NCI-H1417 treated with DMSO at 0.1 percent for 48 hours (cell line): ENCODE data around the gene ZNF778.
"Not testable (repeated sequence)": the region's sequence is repeated elsewhere in the genome, so short reads cannot be mapped to it uniquely, and the experiment has no call there.

Source experiments
- DNase-seq: peaks from one replicate; lab custom pipeline; 2025; lab: John Stamatoyannopoulos, UW

ZNF778 gene

DNA sequence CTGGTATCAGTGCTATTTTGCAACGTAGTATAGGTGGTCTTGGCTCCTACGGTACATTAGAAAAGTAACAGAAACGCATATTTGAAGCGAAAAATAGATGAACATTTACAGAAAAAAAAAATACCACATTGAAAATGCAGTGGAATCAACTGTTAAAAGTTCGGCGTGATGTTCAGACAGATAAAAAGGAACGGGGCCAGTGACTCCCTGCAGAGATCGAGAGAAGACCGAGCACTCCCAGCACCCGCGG, 440 bp upstream of the ZNF778 start:
- no peak for DNase-seq

DNA sequence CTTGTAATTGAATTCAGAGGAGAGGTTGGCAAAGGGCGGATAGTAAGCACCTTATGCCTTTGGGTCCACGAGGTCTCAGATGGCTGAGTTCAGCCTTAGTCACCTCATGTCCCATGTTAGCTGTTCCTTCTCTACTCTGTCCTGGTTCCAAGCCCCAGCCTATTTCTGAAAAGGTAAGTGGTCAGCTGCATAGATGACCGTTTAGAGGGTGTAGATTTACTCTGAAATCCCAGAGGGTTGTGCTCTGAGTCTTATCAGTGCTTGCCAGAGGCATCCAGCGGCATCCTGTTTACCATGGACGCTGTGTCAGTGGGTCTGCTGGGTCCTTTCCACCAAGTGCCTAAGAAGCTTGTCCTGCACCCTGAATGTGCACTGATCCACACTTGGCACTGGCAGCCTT, 1.9 kb downstream of the ZNF778 start:
- DNase-seq = no peak

DNA sequence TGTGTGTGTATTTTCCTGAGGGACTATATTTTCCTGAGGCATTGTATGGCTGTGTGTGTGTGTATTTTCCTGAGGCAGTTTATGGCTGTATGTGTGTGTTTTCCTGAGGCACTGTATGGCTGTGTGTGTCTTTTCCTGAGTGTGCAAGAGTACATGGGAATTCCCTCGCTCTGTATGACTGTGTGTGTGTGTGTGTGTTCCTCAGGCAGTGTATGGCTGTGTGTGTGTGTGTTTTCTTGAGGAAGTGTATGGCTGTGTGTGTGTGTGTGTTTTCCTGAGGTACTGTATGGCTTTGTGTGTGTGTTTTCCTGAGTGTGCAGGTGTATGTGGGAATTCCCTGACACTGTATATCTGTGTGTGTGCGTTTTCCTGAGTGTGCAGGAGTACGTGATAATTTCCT, 4.1 kb downstream of the ZNF778 start:
- no peak for DNase-seq

DNA sequence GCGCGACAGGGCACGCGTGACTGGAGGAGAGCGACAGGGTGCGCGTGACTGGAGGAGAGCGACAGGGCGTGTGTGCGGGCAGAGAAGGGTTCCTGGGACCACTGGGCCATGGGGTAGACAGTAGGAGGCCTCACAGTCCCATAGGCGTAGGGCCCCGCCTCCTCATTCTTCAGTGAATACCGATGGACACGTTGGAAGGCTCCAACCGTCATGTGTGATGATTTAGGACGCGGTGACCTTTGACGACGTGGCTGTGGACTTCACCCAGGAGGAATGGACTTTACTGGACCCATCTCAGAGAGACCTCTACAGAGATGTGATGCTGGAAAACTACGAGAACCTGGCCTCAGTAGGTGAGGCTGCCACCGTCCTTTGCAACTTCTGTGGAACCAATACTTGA, 5.4 kb downstream of the ZNF778 start:
- DNase-seq = no peak

DNA sequence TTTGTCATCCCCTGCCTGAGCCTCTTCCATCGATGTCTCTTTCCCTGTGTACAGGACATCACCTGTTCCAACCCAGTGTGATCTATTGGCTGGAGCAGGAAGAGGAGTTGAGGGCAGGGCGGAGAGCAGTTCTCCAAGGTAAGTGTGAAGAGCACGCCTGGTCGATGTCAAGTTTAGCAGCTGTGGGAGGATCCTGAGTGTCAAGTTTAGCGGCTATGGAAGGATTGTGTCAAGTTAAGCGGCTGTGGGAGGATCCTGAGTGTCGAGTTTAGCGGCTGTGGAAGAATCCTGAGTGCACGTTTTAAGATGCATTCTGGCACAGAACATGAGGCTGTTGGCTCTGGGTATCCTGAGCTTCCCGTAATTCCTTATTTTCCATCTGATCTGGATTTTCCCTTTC, 7.2 kb downstream of the ZNF778 start:
- no peak for DNase-seq

DNA sequence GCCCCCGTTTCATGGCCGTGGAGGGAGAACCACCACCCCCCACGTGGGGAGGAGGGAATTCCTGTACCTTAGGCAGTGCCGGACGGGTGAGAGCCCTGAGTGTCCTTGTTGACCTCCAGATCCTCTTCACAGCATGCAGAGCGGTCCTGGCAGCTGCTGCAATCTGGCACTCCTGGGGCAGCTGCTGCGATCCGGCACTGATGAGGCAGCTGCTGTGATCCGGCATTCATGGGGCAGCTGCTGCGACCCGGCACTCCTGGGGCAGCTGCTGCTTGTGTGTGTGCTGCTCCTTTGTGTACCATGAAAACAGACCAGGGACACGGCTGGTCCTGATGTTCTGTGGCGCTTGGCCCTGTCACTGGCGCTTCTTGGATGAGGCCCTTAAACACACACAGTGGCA, 12.8 kb downstream of the ZNF778 start:
- no peak for DNase-seq

DNA sequence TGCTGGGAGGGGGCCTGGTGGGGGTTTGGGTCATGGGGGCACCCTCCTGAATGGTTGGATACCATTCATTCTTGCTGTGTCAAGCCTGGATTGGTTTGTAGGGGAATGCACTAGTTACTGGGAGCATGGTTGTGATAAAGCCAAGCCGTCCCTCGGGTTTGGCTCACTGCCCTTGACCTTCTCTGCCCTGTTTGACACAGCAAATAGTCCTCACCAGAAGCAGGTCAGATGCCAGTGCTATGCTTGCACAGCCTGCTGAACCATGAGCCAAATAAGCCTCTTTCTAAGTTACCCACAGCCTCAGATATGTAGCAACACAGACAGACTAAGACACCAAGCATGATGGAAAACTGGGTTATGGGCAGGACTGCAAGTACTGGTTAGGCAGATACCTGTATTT, 14.6 kb downstream of the ZNF778 start:
- no peak for DNase-seq

DNA sequence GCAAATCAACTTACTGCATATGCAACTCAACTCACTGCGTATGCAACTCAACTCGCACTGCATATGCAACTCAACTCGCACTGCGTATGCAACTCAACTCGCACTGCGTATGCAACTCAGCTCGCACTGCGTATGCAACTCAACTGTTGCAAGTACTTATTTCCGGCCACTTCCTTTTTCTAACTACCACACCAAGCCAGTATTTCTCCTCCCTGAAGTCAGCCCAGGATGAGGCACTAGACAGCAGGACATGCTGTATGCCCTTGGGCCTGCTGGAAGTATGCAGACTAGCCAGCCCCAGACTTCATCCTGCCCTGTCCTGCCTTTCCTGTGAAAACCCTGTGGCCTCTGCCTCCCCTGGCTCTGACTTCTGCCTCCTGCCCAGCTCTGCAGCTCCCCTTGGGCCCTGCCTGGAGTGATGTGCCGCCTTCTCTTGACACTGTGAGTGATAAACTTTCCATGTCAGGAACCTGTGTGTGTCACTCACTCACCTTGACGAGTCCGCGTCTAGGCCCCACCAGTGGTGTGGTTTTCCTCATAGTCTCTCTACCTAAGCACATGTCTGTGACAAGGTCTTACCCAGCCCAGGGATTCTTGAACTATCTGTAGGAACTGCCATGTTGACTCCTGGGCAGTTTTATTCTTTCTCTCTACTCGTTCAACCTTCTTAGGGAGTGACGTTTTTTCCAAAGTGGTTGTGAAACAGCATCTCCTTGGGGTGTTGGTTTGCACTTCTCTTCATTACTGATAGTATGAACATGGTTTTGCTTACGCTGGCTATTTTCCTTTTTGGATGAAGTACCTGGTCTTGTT, 16.4 kb downstream of the ZNF778 start:
- no peak for DNase-seq

DNA sequence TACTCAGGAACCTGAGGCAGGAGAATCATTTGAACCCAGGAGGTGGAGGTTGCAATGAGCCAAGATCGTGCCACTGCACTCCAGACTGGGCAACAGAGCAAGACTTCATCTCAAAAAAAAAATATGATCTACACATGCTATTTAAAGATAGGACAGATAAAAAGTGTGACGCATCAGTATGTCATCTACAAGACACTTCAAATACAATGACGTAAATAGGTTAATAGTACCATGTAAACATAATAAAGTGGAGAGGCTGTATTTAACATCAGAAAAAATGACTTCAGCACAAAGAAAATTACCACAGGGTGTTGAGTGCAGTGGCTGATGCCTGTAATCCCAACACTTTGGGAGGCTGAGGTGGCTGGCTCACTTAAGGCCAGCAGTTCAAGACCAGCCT, 20.2 kb downstream of the ZNF778 start:
- DNase-seq = no peak

DNA sequence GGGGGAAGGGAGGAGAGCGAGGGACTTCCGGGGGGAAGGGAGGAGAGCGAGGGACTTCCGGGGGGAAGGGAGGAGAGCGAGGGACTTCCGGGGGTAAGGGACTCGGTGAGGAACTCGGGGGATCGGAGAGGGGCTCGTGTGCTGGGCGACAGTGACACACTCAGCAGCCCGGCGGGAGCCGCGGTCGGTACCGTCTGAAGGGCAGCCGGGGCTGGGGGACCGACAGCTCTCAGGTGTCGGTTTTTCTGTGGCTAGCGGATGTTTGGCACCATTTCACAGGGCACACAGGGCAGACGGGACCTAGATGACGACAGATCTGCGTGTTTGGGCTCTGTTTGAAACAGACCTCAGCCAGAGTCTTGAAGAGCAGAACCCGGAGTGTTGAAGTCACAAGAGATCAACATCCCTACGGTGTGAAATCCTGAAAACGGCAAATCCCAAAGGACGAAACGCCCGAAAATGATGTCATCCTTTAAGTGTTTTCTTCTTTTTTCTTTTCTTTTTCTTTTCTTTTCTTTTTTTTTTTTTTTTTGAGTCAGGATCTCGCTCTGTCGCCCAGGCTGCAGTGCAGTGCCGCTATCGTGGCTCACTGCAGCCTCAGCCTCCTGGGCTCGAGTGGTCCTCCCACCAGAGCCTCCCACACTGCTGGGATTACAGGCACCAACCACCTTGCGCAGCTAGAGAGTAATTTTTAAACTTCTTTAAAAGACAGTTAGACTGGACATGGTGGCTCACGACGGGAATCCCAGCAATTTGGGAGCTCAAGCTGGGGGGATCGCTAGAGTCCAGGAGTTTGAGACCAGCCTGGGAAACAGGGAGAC, 23.9 kb downstream of the ZNF778 start:
- DNase-seq = no peak

DNA sequence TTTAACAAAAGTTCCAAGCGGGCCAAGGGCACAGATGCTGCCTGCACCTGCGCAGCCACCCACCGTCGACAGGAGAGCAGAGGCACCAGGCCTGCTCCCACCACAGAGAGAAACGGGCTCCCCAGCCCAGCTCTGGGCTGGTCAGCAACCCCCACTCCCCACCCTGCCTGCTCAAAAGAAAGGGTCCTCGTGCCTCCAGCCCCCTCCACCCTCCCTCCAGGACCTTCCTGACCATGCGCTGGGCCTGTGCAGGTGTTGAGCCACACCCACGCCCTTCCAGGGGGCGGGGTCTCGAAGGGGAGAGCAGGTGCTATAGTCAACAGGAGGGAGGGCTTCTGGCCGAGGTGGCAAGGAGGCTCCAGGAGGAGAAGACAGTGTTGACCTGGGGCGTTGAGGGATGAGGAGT, 25.3 kb downstream of the ZNF778 start:
- DNase-seq = no peak

DNA sequence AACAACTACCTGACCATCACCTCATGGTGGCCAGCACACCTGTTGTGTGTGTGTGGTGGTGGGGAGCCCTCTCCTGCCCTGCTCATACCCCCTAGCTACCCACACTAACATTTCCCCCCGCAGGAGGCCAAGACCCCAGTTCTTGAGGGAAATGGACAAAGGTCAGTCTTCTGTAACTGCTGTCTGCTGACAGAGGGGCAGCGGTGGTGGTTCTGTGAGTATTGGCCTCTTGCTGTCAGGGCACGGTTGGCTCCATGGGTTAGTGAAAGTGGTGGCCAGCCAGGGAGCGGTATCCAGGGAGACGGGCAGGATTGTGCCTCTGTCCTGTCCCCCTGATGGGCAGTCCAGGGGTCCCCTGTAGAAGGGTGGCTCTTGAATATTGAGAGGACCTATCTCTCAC, 26.2 kb downstream of the ZNF778 start:
- no peak for DNase-seq

DNA sequence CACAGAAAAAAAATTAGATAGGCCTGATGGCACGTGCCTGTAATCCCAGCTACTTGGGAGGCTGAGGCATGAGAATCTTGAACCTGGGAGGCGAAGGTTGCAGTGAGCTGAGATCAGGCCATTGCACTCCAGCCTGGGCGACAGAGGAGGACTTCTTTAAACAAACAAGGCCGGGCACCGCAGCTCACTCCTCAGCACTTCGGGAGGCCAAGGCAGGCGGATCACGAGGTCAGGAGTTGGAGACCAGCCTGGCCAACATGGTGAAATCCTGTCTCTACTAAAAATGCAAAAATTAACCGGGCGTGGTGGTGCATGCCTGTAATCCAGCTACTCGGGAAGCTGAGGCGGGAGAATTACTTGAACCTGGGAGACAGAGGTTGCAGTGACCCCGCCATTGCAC, 26.8 kb downstream of the ZNF778 start:
- not testable (repeated sequence) for DNase-seq

DNA sequence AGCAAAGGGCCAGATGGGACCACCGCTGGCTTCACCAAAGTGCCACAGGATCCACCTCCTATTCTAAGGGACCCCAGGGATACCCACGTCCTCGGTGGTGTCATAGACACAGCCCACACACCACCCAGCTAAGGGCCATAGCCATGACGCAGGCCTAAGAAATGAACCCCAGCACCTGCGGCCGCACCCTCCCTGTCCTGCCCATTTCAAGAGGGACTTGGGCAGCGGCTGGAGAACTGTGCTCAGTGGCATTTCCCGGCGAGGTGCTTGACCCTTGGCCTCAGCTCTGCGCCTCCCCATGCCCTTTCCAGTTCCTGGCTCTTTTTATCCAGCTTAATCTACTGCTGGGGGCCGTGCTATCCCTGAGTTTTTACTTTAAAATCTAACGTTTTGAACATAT, 27.3 kb downstream of the ZNF778 start:
- DNase-seq = no peak

DNA sequence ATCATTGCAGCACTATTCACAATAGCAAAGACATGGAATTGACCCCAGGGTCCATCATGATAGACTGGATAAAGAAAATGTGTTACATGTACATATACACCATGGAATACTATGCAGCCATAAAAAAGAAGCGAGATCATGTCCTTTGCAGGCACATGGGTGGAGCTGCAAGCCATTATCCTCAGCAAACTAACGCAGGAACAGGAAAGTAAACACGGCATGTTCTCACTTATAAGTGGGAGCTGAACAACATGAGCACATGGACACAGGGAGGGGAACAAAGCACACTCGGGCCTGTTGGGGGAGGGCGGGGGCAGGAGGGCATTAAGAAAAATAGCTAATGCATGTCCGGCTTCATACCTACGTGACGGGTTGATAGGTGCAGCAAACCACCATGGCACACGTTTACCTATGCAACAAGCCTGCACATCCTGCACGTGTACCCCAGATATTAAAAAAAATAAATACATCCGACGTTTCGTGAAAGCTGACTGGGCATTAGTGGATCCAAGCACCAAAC, 28.9 kb downstream of the ZNF778 start:
- no peak for DNase-seq

DNA sequence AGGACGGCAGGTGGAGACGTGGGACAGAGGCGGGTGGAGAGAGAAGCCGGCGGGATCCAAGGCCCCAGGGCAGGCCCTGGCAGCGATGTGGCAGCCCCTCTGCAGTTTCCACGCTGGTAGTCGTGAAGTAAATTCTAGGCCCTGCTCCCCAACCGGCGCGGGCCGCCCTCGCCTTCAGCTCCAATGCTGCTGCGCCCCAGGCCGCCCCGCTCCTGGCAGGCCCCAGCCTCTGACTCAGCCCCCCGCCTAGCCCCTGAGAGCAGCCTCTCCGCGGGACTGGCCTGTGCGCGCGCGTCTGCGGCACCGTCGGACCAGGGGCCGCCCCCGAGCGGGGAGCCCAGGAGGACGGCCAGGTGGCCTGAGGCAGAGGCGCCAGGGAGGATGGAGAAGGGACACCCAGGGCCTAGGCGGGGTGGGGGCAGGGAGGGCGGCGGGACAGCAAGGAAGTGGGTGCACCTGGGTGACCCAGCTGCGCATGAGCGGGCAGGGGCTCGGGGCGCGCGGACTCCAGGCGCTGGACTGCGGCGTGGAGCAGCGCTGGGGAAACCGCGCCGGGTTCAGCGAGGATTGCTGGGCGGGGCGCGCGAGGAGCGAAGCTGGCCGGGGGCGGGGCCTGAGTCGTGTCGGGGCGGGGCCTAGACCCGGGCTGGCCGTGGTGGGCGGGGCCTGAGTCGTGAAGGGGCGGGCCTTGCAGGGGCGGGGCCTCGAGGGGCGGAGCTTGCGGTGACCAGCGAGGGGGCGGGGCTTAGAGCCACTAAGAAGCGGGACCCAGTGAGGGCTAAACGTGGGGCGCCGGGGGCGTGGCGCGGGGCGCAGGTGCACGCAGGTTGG, 29.6 kb downstream of the ZNF778 start:
- DNase-seq = no peak

DNA sequence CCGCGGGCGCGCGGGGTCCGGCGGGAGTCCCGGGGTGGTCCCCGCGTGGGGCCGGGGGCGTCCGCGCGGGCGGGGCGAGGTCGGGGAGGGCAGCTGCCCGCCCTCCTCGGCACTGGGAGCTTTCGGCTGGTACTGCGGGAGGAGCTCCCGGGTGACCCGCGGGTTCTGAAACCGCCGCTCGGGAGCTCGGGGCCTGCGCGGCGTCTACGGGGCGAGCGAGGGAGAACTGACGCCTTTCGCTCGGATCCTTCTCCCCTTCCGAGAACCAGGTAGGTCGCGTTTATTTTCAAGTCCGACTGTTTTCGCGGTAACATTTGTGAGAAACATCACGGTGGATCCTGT, 30.2 kb downstream of the ZNF778 start:
- not testable (repeated sequence) for DNase-seq

DNA sequence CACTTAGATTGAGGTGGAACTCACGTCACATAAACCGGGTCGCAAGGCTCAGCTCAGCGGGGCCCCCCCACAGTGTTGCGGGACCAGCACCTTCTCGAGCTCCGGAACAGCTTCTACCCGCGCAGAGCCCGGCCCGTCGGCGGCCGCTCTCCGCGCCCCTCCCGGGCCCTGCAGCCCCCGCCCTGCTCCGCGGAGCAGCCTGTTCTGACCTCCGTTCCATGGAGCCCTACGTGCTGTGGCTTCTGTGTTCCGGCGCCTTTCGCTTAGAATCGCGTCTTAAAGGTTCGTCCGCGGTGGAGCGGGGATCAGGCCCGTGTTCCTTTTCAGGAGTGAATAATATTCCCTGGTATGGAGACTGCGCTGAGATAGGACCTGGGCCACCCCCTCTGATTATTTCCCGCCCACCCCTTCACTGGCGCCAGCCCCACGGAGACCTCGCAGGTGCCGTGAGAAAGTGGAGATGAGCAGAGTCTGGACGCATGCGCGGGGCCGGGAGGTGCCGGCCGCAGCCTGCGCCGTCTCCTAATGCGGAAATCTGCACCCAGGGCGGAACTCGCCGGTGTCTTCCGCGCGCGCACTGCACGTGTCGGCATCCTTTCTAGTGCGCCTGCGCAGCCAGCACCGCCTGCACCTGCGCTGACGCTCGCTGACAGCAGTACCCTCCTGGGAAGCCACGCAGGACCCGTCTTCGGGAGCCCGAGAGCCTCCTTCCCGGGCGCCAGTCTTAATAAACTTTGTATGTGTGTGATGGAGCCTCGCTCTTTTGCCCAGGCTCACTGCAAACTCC, 30.9 kb downstream of the ZNF778 start:
- no peak for DNase-seq

DNA sequence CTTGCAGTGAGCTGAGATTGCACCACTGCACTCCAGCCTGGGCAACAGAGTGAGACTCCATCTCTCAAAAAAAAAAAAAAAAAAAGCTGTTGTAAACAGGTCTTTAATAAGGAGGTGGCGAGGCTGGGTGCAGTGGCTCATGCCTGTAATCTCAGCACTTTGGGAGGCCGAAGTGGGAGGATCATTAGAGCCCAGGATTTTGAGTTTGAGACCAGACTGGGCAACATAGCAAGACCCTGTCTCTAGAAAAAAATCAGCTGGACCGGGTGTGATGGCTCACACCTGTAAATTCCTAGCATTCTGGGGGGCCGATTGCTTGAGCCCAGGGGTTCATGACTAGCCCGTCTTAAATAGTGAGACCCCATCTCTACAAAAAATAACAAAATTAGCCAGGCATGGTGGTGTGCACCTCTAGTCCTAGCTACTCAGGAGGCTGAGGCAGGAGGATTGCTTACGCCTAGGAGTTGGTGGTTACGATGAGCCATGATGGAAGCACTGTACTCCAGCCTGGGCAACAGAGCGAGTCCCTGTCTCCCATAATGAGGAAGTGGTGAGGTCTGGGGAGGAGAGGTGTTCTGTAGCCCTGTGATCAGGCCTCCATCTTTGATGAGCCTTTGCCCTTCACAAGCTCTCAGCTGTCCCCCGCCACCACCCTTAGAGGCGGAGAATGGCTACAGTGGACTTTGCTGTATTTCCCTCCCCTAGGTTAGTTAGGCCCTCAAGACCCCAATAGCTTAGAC, 36.2 kb downstream of the ZNF778 start:
- no peak for DNase-seq

DNA sequence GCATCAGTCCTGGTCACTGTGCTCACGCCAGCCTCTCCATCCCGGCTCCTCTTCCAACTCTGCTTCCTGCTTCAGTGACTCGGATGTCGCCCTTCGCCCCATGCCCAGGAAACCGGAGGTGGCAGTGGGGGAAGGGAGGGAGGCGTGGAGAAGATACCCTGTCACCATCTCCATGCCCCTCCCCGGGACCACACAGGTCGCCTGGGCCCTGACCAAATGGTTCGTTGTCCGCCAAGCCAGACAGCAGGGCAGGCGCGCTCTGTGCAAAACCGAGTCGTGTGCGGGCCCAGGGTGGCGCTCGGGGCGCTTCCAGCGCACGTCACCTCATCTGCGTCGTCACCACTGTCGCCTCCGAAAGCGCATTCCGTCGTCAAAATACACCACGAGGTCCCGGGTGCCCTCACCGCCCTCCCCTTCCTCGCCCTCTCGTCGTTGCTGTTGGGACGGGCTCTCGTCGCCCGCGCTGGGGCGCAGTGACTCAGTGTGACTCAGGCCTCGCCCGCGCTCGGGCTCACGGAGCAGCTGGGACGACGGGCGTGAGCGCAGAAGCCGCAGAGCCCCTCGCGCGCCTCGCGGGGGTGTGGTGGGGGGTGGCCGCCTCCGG, 39.2 kb downstream of the ZNF778 start:
- DNase-seq = no peak

DNA sequence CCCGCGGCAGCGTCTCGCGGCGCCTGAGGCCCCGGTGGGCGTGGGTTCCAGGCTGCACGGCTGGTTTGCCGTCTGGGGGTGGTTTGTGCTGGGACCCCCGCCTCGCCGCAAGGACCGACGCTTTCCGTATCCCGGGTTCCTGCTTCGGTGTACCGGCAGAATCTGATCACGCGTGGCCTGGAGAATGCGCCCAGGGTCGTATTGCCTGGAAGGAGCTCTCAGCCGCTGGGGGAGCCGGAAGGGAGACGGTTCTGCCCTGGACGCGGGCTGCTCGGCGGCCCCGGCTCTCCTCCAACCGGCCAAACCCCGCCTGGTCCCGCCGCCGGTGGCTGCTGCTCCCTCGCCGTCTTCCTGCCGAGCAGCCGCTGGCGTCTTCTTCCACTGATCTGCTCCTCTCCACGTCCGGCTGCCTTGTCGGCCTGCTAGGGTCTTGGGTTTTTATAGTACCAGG, 39.8 kb downstream of the ZNF778 start:
- no peak for DNase-seq
